Activated CD4-positive, alpha-beta T cell treated with anti-CD3 and anti-CD28 coated beads, Interleukin-2, amount 50 U/mL, for 1 hour (primary cell): ENCODE data around the gene JTB.

Experiments
- DNase-seq: peaks from one replicate; pipeline ENCODE4 v3.0.0-alpha.2; 2020

Gene JTB

DNA sequence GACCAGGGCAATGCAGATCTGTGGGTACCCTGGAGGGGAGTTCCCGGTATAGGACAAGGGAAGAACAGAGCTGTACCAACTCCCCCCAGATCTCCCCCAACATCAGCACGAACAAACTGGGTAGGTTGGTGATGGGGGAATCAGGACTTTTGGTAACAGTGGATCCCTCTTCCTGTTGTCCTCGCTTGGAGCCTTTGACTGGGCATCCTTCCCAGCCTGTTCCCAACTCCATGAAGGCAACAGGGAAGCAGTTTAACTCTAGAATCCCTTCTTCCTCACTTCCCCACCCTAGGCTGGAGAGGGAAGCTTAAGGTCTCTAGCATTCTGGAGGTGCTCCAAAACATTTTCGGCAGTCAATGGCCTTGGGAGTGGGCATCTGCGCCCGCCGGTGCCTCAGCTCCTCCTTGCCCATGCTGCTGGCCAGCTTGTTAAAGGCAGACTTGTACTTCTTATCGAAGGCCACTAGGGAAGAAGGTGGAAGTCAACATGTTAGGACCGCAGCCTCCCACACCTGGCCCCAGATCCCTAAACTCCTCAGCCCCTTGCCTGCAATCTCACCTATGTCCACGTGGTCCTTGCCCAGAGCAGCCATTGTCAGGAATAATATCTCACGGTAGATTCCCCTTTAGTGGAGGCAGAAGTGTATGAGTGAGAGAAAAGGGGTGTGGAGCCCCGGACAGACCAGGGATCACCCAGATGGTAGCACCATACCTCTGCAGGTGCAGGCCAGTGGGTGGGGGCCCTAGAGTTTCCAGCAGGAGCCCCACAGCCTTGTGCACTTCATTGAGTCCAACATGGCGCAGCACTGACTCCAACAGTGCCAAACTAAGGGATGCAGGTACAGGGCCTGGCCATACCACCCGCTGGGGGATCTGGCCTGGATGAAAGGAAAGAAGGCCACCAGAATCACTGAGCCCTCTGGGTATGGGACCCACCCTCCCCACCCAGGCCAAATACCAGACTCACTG, 47.2 kb downstream of the JTB start:
- no peak for DNase-seq

DNA sequence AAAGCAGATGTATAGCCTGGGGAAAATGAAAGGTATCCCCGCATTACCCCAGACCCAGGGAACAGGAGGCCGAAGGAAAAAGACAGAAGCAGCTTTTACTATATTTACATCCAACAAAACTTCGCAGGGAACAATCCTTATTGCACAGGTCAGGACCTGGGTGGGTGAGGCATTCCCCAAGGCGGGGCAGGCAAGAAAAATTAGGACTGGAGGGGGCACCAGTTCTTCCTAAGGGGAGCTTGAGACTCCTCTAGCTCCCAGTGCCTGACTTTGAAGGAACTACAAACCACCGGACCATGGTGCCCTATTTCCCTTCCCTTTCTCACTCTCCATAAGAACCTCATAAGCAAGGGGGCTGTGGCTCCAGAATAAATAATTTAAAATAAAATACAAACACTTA, 48.0 kb downstream of the JTB start:
- no peak for DNase-seq

DNA sequence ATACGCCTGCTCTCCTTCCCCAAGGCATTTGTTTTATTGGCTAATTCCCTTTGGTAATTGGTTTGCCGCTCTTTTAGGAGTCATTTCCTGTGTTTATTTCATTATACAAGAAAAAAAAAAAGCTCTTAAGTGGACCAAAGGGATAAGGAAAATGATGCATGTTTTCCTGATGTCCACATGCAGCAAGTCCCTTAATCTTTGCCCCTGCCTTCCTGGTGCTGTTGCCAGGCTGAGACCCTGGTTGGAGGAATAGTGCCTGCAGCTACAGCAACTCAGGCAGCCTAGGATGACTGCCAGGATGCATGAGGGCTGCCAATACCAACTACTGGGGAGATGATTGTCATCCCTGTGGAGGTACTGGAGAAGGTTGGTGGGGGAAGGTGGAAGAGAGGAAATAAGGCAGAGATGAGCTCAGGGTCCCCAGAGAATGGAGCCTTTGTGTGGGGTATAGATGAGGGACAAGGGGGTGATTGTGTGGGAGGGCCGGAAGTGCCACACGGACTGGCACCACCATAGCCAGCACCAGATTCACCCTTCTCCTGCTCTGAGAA, 48.6 kb downstream of the JTB start:
- no peak for DNase-seq

GRCh38 chr1:153928245-153928644, 49.2 kb downstream of the JTB start:
- DNase-seq, result no peak

- no peak for DNase-seq
These were observed 51.1 kb downstream of the JTB start for GRCh38 chr1:153926405-153926804.
